SJCRH30 (cell line): ENCODE measurements around the gene INSYN2B. TPM values are rescaled to one million over a fixed set of nuclear protein-coding genes. Genes with fewer than 3 reads are reported as not detected.

ENCODE experiments used
- DNase-seq, 2 experiments: peaks; one replicate each; pipeline ENCODE4 v3.0.0-alpha.2; 2015 to 2020
- H3K27ac ChIP-seq: fragments of 250-450 bp; sonication (Bioruptor Pico); 2 replicates; pipeline ENCODE4 v1.5.1; 2020; ENCODE audit warnings: mild to moderate bottlenecking, moderate library complexity
- H3K27me3 ChIP-seq: fragments of 250-450 bp; sonication (Bioruptor Pico); 2 replicates; pipeline ENCODE4 v1.5.1; 2020; ENCODE audit warnings: mild to moderate bottlenecking, moderate library complexity
- H3K36me3 ChIP-seq: fragments of 250-450 bp; sonication (Bioruptor Pico); 2 replicates; pipeline ENCODE4 v1.5.1; 2020; ENCODE audit warnings: mild to moderate bottlenecking, moderate library complexity
- H3K4me1 ChIP-seq: fragments of 250-450 bp; sonication (Bioruptor Pico); 2 replicates; pipeline ENCODE4 v1.5.1; 2020; ENCODE audit warnings: mild to moderate bottlenecking, moderate library complexity
- H3K4me3 ChIP-seq: fragments of 250-450 bp; sonication (Bioruptor Pico); 2 replicates; pipeline ENCODE4 v1.5.1; 2020; ENCODE audit warnings: mild to moderate bottlenecking, moderate library complexity
- H3K9me3 ChIP-seq: fragments of 250-450 bp; sonication (Bioruptor Pico); replicated peaks from 2 replicates; pipeline ENCODE4 v1.5.1; 2020; ENCODE audit warnings: mild to moderate bottlenecking, moderate library complexity
- total RNA-seq: library from RNA; depleted of rRNA; stranded (reverse); fragments of >200 nt; shearing (Covaris generic); gene quantifications from 2 replicates; pipeline ENCODE4 v1.2.3, GENCODE V29; 2014

Gene INSYN2B
- total RNA-seq, 1 experiment from 2014 or later, result 0.14 TPM

GRCh38 chr5:169933127-169933526, 47.2 kb downstream of the INSYN2B start:
- Histone ChIP-seq H3K27ac (no peak overlapping the region), H3K36me3 (no peaks in the 10 kb centered on the region), H3K9me3 (no peaks in the 10 kb centered on the region)

DNA sequence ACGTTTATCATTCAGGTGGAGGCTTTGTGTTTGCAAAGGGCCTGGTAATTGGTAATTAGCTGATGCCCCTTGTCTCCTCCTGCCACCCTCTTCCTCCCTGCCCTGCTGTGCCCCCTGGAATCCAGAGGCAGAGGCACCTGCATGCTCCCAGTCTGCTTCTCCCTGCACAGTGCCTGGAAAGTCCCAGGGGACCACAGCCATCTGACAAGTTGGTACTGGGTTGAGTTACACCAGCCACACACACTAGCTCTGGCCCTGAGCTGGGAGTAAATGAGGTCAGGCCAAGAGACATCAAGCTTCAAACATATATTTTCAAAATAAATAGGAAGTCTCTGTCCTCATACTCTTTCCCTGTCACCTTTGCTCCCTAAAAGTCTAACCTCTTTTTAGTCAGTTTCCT, 56.3 kb downstream of the INSYN2B start:
- Histone ChIP-seq H3K27ac (no peak overlapping the region), H3K36me3 (no peaks in the 10 kb centered on the region), H3K4me1 (no peaks in the 10 kb centered on the region), H3K27me3 (0 out of 2 replicates have a peak, but pooled peaks cover 2% of the 10 kb centered on the region), H3K4me3 (no peak overlapping the region), H3K9me3 (no peaks in the 10 kb centered on the region)
- DNase-seq, result no peak

More at GRCh38 chr5:169933127-169933526, 47.2 kb downstream of the INSYN2B start:
- no peak for DNase-seq
- Histone ChIP-seq H3K27me3 (peaks cover 1% of the 10 kb centered on the region; the same call in 1 of the 2 replicates), H3K4me1 (no peaks in the 10 kb centered on the region), H3K4me3 (no peak overlapping the region)

DNA sequence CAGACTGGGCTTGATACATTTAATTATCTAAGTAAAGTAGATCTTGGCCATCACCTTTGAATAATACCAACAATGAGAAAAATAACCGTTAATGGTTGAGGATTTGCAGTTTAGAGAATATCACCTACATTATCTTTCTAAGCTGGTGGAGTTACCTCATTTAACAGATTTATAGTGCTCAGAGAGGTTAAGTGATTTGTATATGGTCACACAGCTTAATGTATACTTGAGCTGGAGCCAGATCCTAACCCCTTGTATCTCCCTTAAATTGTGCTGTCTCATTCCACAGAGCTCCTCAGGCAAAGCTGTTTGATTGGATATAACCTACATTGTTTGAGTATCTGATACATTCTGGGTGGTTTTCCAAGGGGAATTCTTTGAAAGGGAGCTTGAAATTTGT, 57.8 kb downstream of the INSYN2B start:
- no peaks in the 10 kb centered on the region for H3K36me3 ChIP-seq
- no peak overlapping the region for H3K4me3 ChIP-seq
- no peaks in the 10 kb centered on the region for H3K27me3 ChIP-seq
- H3K4me1 ChIP-seq, result no peaks in the 10 kb centered on the region
- no peak for DNase-seq
- no peak overlapping the region for H3K27ac ChIP-seq
- H3K9me3 ChIP-seq, result no peaks in the 10 kb centered on the region

DNA sequence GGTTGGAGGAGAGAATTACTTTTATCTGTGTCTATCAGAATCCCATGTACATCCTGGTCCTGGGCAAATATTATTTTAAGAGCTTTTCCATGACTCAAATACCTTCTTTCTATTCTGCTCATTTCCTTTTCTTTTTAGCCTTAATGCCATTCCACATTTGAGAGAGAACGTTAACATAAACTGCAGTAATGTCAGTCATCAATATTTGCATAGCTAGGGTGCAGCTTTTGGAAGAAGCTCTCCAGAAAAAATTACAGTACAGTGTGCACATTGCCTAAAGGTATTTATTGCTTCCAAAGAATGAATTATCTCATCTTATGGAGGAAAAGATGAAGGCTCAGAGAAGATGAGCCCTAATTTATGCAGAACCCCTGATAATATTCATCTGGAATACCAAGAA, 58.3 kb downstream of the INSYN2B start:
- Histone ChIP-seq H3K27ac (no peak overlapping the region), H3K4me3 (no peak overlapping the region), H3K27me3 (no peaks in the 10 kb centered on the region), H3K4me1 (no peaks in the 10 kb centered on the region), H3K9me3 (no peaks in the 10 kb centered on the region), H3K36me3 (no peaks in the 10 kb centered on the region)
- no peak for DNase-seq

DNA sequence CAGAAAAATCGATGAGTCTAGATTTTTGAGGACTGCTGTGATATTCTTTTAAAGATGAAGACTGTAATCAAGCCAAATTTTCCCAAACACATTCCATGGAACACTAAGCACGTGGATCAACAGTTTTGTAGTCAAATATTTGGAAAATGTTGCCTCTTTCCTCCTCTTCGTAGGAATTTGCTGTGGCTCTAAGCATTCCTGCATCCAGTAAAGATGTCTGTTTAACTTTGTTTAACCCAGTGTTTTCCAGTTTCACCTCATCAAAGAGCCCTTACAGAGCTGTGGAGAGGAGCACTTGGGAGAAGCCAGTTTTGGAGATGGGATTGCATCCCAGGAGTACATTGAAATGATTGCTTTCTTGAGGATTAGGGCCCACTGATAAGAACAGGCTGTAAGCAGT, 58.9 kb downstream of the INSYN2B start:
- Histone ChIP-seq H3K36me3 (no peaks in the 10 kb centered on the region), H3K9me3 (no peaks in the 10 kb centered on the region), H3K4me1 (no peaks in the 10 kb centered on the region), H3K27me3 (no peaks in the 10 kb centered on the region), H3K4me3 (no peak overlapping the region), H3K27ac (no peak overlapping the region)
- DNase-seq, result no peak

DNA sequence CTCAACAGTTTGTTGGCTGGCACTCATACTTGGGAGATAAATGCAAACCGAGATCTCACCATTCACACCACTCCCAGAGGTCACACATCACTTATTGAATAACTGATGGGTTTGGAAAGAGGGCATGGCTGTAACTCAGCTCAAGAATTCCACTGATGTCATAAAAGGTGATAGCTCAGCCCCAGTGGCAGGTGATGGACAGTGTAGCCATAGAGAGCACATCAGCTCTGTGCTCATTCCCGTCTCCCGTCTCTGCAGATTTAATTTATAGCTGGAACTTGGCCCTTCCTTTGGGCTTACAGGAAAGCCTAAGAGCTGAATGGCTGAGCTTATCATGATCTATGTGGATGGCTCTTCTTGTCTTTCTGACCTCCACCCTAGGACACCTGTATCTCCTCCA, 59.8 kb downstream of the INSYN2B start:
- no peak for DNase-seq
- no peak overlapping the region for H3K4me3 ChIP-seq
- H3K9me3 ChIP-seq, result no peaks in the 10 kb centered on the region
- no peak overlapping the region for H3K27ac ChIP-seq
- H3K4me1 ChIP-seq, result no peaks in the 10 kb centered on the region
- H3K36me3 ChIP-seq, result no peaks in the 10 kb centered on the region
- H3K27me3 ChIP-seq, result no peaks in the 10 kb centered on the region

- H3K4me1 ChIP-seq, result no peaks in the 10 kb centered on the region
- no peaks in the 10 kb centered on the region for H3K27me3 ChIP-seq
- no peak overlapping the region for H3K27ac ChIP-seq
- H3K36me3 ChIP-seq, result no peaks in the 10 kb centered on the region
- DNase-seq, result no peak
- no peak overlapping the region for H3K4me3 ChIP-seq
- H3K9me3 ChIP-seq, result no peaks in the 10 kb centered on the region
These were observed 62.1 kb downstream of the INSYN2B start for GRCh38 chr5:169918228-169918627.

DNA sequence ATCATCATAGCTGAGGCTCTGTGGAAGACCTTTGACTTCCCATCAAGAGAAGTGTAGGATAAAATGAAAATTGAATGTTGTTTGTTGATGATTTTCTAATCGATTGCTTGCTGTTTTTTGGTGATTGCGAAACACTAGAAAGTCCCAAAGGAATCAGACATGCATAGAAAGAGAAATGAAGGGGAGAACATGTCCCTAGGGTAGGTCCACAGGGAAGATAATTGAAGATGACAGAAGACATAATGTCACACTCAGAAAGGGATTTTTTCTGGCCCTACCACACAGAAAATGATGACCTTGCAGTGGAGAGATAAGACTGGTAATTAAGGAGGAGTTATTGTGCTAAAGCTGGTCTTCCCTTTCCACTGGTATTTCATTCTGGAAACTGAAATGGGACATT, 62.8 kb downstream of the INSYN2B start:
- Histone ChIP-seq H3K4me3 (no peak overlapping the region), H3K27ac (no peak overlapping the region), H3K4me1 (no peaks in the 10 kb centered on the region), H3K9me3 (no peaks in the 10 kb centered on the region), H3K27me3 (no peaks in the 10 kb centered on the region), H3K36me3 (no peaks in the 10 kb centered on the region)
- no peak for DNase-seq

DNA sequence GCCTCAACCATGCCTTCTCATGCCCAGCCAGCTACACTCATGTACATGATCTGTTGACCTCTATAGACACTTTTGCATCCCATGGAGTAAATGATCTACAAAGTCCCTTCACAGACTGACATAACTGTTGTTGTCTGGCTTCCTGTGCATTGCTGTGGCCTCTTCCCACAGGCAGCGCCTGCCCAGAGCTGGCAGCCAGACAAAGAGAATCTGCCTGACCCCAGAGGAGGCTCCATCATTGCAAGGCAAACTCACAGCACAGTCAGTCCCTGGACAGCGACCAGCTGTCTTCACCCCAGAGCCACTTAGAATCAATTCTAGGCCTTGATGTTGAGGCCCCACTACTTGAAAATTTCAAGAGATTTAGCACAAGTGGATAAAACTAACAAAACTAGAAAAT, 65.5 kb downstream of the INSYN2B start:
- DNase-seq, result peak in 1 of 2 experiments; percentile 8
- Histone ChIP-seq H3K36me3 (no peaks in the 10 kb centered on the region), H3K27me3 (no peaks in the 10 kb centered on the region), H3K4me3 (no peak overlapping the region), H3K9me3 (no peaks in the 10 kb centered on the region), H3K27ac (no peak overlapping the region), H3K4me1 (no peaks in the 10 kb centered on the region)

- H3K9me3 ChIP-seq, result no peaks in the 10 kb centered on the region
- DNase-seq, result no peak
- no peak overlapping the region for H3K4me3 ChIP-seq
- no peak overlapping the region for H3K27ac ChIP-seq
- H3K4me1 ChIP-seq, result no peaks in the 10 kb centered on the region
- no peaks in the 10 kb centered on the region for H3K27me3 ChIP-seq
- H3K36me3 ChIP-seq, result no peaks in the 10 kb centered on the region
These were observed 66.8 kb downstream of the INSYN2B start for GRCh38 chr5:169913479-169913878.

- H3K27me3 ChIP-seq, result no peaks in the 10 kb centered on the region
- H3K4me1 ChIP-seq, result no peaks in the 10 kb centered on the region
- H3K36me3 ChIP-seq, result no peaks in the 10 kb centered on the region
- no peak overlapping the region for H3K27ac ChIP-seq
- DNase-seq, result no peak
- H3K4me3 ChIP-seq, result no peak overlapping the region
- no peaks in the 10 kb centered on the region for H3K9me3 ChIP-seq
These were observed 68.7 kb downstream of the INSYN2B start for GRCh38 chr5:169911448-169912212.

- H3K36me3 ChIP-seq, result no peaks in the 10 kb centered on the region
- H3K9me3 ChIP-seq, result no peaks in the 10 kb centered on the region
- H3K27me3 ChIP-seq, result no peaks in the 10 kb centered on the region
- H3K27ac ChIP-seq, result no peak overlapping the region
- no peaks in the 10 kb centered on the region for H3K4me1 ChIP-seq
- no peak for DNase-seq
- H3K4me3 ChIP-seq, result no peak overlapping the region
These were observed 69.9 kb downstream of the INSYN2B start for GRCh38 chr5:169910393-169910792.

DNA sequence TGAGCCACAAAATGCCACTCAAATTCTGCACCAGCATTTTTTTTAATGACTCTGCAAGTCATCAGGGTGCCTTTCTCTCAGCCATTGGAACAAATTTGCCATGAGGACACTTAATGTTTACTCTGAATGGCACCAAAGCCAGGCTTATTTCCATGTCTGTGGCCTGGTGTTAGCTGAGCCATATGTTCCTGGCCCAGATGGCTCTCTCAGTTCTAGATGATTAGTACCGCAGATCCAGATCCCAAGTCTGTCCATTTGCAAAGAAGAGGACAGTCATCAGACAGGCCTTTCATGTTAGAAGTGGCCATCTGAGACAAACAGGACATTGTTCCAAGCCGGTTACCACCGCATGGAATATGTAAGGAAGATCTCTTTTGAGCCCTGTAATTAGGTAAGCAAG, 70.3 kb downstream of the INSYN2B start:
- no peak overlapping the region for H3K4me3 ChIP-seq
- H3K9me3 ChIP-seq, result no peaks in the 10 kb centered on the region
- no peaks in the 10 kb centered on the region for H3K4me1 ChIP-seq
- H3K36me3 ChIP-seq, result no peaks in the 10 kb centered on the region
- no peak overlapping the region for H3K27ac ChIP-seq
- H3K27me3 ChIP-seq, result no peaks in the 10 kb centered on the region
- DNase-seq, result no peak

DNA sequence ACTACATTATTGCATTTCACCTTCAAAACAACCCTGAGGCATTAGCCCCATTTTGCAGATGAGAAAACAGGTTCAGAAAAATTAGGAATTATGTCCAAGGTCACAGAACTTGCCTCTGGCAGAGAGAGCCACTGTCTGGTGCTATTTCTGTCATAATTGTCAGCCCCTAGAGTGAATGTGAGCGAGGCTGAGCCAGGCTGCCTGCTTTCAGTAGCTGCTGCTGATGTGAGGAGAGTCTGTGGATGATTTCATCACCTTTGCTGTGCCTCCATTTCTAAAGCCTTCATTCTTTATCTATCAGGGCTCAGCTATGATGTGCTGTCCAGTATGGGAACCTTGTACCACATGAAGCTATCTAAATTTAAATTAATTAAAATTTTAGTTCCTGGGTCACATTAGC, 71.4 kb downstream of the INSYN2B start:
- Histone ChIP-seq H3K9me3 (no peaks in the 10 kb centered on the region), H3K27ac (no peak overlapping the region), H3K4me1 (no peaks in the 10 kb centered on the region), H3K27me3 (no peaks in the 10 kb centered on the region), H3K36me3 (no peaks in the 10 kb centered on the region), H3K4me3 (no peak overlapping the region)
- DNase-seq, result no peak

DNA sequence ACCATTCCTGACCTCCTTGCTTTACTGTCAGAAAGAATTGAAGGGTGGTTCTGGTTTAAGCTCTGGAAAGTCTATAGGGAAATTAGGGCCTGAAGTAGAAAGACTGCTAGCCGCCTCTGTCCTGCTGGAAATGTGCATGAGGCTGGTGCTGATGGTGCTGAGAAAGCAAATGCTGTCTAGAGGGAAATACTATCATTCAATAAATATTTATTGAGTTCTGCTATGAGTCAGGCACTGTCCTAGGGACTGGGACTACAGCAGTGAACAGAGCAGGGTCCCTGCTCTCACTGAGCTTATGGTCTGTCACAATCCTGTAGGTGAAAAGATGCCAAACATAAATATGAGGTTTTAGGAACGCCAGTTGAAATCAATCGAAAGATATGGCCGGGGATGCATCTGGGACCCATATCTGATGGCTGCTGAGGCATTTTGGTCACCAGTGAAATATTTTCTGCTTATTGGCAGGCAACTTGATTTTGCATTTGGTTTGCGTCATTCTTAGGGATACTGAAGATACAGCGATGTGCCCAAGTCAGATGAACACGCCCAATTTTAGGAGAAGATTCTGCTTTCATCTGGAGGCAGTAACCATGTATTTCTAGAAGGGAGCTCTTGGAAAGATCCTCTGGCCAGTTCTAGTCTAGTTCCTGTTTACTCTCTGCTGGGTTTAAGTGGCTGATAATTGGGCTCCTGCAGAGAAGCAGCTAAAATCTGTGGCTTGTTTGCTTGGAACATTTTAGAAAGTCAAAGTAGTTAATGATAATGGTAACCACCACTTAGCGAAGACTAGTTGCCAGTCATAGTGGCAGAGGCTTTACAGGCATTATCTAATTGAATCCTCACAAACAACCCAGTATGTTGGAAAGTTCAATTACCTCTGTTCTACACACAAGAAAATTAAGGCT, 73.3 kb downstream of the INSYN2B start:
- no peaks in the 10 kb centered on the region for H3K36me3 ChIP-seq

More for the DNA sequence above, 73.3 kb downstream of the INSYN2B start:
- no peak overlapping the region for H3K27ac ChIP-seq
- H3K4me3 ChIP-seq, result no peak overlapping the region
- no peaks in the 10 kb centered on the region for H3K27me3 ChIP-seq
- no peak for DNase-seq
- H3K4me1 ChIP-seq, result no peaks in the 10 kb centered on the region
- H3K9me3 ChIP-seq, result no peaks in the 10 kb centered on the region
